ENCODE results near the gene CPXM1.

DNA sequence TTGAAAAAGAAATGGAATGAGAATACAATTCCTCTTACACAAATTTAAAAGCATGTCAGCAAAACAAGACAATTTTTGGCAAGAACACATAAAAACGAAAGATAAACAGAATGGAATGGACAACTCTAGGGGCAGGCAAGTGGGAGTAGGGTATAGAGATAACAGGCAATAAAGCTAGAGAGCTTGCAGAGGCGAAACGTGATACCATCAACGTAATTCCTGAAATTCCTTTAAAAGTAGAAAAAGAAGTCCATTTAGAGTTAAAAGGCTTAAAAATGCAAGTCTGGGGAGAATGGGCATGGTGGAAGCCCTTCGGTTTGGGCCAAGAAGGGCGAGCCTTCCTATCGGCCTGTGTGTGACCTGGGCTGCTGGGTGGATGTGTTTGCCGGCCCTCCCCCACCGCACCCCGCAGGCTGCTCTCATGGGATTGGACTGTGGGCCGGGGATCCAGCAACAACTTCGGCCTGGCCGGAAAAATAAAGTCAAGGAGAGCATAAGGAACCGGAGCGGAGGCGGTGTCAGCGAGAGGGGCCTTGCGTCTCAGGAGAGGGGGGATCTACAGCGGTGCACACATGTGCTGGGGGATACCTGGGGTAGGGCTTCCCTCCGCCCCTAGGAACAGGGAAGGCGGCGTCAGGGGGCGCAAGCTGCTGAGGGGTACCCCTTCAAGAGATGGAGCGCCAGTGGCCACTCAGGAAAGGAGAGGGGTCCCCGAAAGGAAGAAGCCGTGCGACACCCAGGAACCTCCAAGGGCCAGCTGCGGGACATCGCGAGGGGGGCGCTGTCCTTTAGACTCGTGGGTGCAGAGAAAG lies 19.9 kb upstream of the CPXM1 start:
- TF ChIP-seq POLR2A (IDR thresholded peaks at IDR 0.05): no peak
- TF ChIP-seq, protein P1, sequence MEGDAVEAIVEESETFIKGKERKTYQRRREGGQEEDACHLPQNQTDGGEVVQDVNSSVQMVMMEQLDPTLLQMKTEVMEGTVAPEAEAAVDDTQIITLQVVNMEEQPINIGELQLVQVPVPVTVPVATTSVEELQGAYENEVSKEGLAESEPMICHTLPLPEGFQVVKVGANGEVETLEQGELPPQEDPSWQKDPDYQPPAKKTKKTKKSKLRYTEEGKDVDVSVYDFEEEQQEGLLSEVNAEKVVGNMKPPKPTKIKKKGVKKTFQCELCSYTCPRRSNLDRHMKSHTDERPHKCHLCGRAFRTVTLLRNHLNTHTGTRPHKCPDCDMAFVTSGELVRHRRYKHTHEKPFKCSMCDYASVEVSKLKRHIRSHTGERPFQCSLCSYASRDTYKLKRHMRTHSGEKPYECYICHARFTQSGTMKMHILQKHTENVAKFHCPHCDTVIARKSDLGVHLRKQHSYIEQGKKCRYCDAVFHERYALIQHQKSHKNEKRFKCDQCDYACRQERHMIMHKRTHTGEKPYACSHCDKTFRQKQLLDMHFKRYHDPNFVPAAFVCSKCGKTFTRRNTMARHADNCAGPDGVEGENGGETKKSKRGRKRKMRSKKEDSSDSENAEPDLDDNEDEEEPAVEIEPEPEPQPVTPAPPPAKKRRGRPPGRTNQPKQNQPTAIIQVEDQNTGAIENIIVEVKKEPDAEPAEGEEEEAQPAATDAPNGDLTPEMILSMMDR (IDR thresholded peaks at IDR 0.05): no peak
